ENCODE measurements around the gene CCDC117.
"Not testable (repeated sequence)": the region's sequence is repeated elsewhere in the genome, so short reads cannot be mapped to it uniquely, and the experiment has no call there.

The CCDC117 gene

DNA sequence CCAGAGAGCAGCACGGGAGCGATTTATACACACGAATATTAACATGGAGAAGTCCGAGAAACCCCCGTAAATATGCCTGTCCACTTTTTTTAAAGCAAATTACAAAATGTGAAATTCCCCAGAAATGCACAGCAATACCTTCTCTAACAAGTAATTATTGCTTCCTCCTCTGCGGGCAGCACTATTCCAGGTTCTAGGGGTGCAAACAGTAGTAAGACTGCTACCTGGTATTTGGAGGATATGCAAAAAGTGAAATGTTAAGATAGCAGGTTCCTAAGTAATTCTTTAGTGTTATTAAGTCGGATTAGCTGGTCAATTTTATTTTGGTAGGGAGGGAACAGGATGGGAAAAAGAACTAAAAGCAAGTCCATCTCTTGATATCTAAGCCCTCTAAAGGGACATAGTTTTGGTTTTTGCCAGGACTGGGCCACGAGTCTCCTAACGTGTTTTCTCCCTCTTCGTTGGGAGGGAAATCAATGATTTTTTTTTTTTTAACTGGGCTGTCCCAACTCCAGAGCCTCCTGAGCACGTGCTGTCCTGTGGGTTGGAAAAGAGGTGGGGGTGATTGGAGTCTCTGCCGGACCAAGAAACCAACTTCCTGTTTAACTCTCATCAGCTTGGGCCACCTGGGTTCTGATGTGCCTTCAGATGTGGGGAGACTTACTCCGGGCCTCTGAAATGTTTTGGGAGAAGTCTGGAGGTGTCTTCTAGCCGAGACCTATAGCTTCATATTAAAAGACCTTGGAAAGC is 29.5 kb downstream of the CCDC117 start:
- no peak for DNase-seq

GRCh38 chr22:28802595-28803123 is 30.2 kb downstream of the CCDC117 start:
- no peak for DNase-seq

GRCh38 chr22:28805426-28805825 is 32.9 kb downstream of the CCDC117 start:
- DNase-seq, result not testable (repeated sequence)

GRCh38 chr22:28808716-28809355 is 36.3 kb downstream of the CCDC117 start:
- DNase-seq, result no peak

DNA sequence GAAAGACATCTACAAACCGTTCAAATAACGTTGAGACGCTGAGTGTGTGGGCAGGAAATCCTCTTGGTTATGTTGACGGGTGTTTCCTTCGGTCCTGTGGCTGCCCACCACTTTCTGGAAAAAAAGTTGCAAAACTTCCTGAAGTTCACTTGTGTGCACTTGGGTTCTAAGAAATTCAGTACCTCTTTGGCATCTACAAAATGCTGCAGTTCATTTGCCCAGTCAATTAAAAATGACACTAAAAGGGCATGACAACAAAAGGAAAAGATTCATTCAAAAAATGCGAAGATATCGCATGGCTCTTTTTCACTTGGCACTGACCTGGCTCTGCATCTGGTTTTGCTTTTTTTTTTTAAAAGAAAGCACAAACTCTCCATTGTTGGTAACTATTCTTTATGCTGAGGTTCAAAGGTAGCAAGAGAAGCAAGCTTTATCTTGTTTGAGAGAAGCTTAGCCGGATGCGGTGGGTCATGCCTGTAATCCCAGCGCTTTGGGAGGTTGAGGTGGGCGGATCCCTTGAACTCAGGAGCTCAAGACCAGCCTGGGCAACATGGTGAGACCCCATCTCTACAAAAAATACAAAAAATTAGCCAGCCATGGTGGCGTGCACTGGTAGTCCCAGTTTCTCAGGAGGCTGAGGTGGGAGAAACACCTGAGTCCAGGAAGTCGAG is 38.5 kb downstream of the CCDC117 start:
- DNase-seq, result peak; percentile 39

DNA sequence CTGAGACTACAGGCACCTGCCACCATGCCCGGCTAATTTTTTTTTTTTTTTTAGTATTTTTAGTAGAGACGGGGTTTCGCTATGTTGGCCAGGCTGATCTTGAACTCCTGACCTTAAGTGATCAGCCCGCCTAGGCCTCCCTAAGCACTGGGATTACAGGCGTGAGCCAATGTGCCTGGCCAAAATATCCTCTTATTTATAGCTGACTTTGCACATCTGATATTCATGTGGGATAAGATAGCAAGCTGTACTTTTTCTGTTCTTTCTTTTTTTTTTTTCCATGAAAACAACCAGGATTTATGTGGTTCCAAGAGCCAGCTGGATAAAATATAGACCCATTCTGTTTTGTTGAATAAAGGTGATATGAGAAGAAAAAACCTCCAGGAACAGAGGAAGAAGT is 40.0 kb downstream of the CCDC117 start:
- no peak for DNase-seq

DNA sequence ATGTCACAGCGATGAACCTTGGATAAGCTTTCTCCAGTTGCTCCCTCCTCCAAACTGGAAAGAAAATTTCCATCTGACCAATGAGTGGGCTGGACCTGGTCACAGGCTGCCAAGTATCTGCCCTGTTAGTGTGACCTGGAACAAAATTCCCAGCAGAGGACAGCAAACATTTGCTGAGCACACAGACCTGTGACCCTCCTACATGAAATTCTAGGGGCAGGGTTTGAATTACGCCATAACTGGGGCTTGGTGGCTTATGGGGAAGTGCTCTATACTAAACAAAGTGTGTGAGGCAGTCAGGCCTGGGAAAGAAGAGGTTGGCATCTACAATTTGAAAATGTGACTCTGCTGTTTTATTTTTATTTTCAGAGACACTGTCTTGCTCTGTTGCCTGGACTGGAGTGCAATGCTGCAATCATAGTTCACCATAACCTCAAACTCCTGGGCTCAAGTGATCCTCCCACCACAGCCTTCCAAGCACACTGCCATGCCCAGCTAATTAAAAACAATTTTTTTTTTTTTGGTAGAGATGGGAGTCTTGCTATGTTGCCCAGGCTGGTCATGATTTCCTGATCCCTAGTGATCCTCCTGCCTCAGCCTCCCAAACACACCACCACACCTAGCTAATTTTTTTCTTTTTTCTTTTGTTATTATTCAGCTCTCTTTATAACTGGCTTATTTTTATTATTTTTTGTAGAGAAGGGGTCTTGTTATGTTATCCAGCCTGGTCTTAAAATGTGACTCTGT is 41.5 kb downstream of the CCDC117 start:
- DNase-seq, result no peak

DNA sequence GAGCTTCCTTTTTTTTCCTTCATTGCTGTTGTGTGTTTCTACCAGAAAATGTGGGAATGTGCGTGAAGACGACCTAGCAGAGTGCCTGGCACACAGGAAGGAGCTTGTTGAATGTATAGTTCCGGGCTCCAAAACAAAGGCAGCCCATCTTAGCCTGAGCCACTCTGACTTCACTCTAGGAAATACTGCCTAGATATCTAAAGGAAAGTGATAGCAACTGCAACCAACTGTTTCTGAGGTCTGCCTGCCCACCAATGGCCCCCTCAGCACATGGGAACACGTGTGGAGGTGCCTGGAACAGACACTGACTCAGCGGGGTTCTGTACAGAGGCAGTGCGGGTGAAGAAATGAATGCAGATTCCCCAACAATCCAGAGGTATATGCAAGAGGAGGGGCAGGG is 42.6 kb downstream of the CCDC117 start:
- DNase-seq, result no peak

DNA sequence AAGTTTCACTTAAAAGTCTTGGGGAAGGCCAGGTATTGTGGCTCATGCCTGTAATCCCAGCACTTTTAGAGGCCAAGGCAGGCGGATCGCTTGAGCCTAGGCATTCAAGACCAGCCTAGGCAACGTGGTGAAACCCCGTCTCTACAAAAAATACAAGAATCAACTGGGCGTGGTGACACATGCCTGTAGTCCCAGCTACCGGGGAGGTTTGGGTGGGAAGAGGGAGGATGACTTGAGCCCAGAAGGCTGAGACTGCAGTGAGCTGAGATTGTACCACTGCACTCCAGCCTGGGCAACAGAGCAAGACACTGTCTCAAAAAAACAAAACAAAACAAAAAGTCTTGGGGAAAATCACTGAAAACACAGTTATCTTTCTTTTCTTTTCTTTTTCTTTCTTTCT is 43.2 kb downstream of the CCDC117 start:
- DNase-seq, result no peak

DNA sequence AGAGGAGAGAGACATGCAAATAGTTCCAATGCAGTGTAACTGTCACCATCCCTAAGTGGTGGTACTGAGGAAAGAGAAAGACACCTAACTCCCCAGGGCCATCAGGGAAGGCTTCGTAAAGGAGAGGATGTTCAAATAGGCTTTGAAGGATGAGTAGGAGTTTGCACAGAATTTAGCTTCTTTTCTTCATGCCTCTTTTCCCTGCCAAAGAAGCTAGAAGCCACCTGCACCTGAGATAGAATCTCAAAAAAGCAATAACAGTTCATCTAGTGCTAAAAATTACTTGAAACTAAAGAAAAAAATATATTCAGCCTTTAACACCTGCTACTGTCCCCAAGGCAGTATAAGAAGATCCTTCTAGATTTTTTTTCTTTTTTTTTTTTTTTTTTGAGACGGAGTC is 44.6 kb downstream of the CCDC117 start:
- DNase-seq, result no peak

DNA sequence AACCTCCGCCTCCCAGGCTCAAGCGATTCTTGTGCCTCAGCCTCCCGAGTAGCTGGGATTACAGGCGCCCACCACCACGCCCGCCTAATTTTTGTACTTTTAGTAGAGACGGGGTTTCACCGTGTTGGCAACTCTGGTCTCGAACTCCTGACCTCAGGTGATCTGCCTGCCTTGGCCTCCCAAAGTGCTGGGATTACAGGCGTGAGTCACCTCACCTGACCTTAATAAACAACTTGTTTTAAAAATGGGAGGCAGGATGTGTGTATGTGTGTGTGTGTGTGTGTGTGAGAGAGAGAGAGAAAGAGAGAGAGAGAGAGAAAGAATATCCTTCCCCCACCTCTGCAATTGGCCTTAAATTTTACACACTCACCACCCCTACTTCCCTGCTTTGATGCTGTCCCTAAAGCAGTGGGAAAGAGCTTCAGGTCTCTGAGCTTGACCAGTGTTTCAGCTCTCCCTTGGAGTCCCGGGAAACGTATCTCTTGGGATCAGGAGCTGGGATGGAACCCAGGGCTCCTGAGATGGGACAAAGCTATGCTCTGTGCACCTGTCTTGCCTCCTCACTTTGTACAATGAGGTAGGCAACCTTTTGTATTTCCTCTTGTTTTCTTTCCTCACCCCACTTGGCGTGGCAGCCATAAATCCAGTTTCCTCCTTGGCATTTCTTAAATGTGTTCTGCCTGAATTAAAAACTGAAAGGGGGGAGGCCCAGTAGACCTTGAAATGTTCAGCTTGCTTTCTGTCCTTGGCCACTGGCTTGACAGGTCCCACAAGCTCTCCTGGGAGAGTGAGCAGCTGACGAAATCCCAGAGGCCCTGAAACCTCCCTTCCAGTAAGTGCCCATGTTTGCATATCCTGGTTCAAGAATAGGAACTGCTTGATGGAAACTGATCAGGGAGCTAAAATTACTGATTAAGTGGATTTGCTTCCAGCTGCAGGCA is 45.7 kb downstream of the CCDC117 start:
- DNase-seq, result no peak

GRCh38 chr22:28819253-28820096 is 47.0 kb downstream of the CCDC117 start:
- DNase-seq, result no peak

DNA sequence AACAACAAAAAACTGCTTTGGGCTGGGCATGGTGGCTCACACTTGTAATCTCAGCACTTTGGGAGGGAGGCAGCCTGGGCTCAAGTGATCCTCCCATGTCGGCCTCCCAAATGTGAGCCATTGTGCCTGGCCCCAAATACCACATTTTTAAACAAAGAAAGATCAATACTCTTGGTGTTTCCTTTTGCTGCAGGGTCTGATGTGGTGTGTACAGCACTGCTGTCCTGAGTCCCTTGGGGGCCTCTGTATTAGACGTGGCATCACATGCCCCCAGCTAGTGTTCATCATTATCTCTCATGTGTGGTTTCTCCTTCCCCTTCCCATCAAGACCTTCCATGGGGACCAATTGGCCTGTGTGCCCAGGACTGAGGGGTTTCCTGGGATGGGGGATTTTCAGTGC is 48.4 kb downstream of the CCDC117 start:
- DNase-seq, result no peak

DNA sequence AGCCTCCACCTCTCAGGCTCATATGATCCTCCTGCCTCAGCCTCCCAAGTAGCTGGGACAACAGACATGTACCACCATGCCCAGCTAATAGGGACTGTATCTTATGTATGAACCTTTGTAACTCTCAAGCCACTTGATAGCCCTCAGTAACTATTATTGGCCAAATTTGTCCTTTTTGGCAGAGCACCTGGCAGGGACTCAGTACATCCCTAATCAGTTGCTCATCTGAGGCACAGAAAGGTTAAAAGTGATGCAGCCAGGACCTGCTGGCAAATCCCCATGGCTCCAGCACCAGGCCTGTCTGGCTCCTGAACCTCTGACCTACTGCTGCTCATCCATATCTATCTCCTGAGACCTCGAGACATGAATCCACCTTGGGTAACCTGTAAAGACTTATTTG is 49.0 kb downstream of the CCDC117 start:
- DNase-seq, result no peak

GRCh38 chr22:28822930-28823551 is 50.5 kb downstream of the CCDC117 start:
- no peak for DNase-seq

DNA sequence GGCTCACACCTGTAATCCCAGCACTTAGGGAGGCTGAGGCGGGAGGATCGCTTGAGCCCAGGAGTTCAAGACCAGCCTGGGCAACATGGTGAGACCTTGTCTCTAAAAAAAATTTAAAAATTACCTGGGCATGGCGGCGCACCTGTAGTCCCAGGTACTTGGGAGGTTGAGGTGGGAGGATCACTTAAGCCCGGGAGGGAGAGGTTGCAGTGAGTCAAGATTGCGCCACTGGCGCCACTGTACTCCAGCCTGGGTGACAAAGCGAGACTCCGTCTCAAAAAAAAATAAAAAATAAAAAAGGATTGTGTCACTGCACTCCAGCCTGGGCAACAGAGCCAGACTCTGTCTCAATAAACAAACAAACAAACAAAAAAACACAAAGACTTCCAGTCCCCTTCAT is 52.0 kb downstream of the CCDC117 start:
- not testable (repeated sequence) for DNase-seq

GRCh38 chr22:28826430-28826829 is 53.9 kb downstream of the CCDC117 start:
- DNase-seq, result not testable (repeated sequence)

DNA sequence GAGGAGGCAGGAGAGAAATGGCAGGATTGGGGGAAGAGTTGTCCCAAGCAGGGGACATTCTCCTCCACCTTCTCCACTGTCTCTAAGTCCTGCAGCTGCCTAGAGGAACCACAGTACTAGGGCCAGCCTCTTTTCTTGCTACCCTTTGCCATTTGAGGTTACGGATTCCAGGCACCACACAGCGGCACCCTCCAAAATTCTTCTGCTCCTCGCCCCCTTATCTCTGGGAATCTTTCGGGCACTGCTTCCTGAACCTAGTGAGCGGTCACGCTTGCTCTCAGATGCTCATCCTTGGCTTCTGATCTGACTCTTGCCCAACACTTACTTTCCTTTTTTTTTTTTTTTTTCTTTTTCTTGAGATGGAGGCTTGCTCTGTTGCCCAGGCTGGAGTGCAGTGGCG is 54.4 kb downstream of the CCDC117 start:
- DNase-seq, result no peak

DNA sequence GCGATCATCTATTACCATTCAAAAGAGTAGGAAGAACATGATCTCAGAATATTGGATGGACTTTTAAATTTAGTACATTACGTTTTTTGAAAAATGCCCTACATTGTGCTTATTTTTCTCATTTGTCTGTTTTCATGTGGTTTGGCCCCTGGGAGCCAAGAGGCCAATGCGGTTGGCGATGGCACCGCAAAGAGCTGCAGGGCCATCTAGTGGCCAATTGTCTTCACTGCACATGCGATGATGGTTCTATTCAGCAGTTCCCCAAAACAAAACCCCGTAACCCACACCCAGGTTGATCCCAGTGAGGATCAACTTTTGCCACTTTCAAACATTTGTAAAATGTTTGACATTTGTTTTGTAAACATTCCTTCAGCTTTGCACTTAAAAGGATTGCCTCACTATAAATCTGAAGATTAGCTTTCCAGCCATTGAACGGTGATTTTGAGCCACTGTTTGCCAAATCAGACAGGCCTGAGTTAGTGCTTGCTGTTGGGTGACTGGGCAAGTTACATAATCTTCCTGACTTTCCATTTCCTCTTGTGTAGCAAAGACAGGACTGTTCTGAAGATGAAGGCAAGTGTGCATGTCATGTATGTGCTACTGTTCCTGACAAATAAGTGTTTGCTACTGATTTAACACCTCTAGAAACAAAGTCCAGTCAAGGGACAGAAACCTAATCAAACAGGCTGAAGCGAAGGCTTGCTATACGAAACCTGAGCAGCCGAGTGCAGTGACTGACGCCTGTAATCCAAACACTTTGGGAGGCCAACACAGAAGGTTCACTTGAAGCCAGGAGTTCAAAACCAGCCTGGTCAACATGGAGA is 57.1 kb downstream of the CCDC117 start:
- peak; percentile 78 for DNase-seq

- no peak for DNase-seq
Measured at GRCh38 chr22:28830441-28830840, 57.9 kb downstream of the CCDC117 start.
